HG02970 (cell line): Measurements from ENCODE around the gene ENPP7.

Experiments
- ATAC-seq: cut with Tn5 transposase; IDR thresholded peaks from one replicate; pipeline ENCODE4 v1.9.1; 2021; ENCODE audit warnings: mild to moderate bottlenecking, moderate library complexity, moderate number of reproducible peaks; ENCODE audit not compliant: unreplicated experiment, low FRiP score

Gene ENPP7

DNA sequence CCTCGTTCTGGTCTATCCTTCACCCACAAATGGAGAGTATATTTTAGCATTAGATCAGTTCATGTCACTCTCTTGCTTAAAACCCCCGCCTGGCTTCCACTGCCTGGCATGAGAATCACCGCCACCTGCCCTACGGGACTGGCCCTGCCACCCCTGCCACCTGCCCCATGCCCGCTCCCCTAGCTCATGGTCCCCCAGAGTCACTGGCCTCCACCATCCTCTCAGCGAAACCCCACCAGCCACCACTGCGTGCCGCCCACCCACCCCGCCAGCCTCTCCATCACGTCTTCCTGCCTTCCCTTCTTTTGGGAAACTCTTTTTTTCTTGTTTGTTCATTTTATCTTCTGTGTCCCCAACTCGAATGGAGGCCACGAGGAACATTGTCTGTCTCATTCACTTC, 982 bp upstream of the ENPP7 start:
- no peak for ATAC-seq

DNA sequence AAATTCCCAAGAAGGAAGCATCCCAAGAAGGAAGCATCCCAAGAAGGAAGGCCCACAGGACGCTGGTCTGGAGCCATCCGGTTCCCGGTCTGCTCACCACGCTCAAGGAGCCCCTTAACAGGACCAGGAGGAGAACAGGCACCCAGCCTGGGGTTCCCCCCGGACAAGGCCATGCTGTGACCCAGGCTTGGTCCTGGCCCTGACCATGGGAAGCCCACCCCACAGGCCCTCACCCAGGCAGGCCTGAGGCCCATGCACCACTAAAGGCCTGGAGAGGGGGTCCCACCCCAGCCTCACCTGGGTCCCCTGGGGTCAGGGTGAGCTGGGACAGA, 340 bp upstream of the ENPP7 start:
- no peak for ATAC-seq

DNA sequence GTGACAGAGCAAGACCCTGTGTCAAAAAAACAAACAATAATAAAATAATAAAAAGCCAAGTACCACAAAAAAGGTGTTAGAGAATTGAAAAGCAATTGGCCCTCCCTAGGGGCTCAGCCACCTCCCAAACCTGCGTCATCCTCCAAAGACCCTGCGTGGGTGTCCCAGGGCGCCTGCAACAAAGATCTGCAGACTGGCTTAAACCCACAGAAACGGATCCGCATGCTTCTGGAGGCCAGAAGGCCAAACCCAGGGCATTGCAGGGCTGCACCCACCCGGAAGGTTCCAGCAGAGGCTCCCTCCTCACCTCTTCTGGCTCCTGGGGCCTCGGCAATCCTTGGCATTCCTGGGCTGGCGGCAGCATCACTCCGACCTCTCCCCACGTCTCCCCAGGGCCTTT, 1.5 kb downstream of the ENPP7 start:
- no peak for ATAC-seq

DNA sequence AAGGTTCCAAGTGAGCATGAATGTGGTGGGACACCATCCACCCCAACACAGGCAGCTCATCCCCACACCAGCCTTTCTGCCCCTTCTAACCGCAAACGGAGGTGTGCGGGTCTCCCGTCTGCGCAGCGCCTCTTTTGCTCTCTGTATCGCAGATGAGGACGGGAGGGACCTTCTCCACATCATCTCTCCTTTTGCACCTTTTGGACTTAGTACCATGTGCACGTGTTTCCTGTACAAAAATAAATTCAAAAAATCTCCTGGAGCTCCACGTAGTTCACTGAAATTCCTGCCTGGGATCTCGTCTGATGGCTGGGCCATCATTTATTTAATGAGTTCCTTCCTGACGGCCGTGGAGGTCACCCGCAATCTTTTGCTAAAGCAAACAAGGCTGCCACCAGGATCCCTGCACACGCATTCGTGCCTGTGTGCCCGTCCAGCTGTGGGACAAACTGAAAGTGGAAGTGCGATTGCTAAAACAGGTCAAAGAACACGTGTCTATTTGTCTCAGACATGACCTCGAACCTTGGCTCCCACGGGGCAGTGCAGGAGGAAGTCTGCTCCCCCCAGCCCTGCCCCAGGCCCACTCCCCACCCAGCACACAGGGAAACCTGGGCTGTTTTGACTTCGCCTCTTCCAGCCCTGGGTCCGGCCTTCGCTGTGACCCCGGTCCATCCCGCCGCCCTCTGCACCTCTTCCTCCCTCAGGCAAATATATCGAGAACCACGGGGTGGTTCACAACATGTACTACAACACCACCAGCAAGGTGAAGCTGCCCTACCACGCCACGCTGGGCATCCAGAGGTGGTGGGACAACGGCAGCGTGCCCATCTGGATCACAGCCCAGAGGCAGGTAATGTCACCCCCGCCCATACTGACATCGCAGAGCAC, 2.3 kb downstream of the ENPP7 start:
- no peak for ATAC-seq

DNA sequence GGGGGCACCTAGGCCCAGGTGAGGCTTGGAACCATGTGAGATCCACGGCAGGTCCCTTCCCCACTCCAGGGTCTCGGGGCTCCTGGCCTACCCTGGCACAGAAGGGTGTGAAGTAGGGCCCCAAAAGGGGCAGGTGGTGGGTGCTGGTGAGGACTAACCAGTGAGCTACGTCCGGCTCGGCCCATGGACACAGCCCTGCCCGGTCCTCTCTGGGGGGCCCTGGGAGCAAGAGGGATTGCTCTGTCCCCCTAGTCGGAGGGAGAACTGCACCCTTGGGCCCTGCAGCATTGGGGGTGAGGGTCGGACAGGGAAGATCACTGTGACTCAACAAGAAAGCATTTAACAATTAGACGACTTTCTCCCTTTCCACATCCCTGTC, 2.9 kb downstream of the ENPP7 start:
- no peak for ATAC-seq

DNA sequence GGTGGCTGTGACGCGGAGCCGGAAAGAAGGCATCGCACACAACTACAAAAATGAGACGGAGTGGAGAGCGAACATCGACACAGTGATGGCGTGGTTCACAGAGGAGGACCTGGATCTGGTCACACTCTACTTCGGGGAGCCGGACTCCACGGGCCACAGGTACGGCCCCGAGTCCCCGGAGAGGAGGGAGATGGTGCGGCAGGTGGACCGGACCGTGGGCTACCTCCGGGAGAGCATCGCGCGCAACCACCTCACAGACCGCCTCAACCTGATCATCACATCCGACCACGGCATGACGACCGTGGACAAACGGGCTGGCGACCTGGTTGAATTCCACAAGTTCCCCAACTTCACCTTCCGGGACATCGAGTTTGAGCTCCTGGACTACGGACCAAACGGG, 4.4 kb downstream of the ENPP7 start:
- no peak for ATAC-seq

DNA sequence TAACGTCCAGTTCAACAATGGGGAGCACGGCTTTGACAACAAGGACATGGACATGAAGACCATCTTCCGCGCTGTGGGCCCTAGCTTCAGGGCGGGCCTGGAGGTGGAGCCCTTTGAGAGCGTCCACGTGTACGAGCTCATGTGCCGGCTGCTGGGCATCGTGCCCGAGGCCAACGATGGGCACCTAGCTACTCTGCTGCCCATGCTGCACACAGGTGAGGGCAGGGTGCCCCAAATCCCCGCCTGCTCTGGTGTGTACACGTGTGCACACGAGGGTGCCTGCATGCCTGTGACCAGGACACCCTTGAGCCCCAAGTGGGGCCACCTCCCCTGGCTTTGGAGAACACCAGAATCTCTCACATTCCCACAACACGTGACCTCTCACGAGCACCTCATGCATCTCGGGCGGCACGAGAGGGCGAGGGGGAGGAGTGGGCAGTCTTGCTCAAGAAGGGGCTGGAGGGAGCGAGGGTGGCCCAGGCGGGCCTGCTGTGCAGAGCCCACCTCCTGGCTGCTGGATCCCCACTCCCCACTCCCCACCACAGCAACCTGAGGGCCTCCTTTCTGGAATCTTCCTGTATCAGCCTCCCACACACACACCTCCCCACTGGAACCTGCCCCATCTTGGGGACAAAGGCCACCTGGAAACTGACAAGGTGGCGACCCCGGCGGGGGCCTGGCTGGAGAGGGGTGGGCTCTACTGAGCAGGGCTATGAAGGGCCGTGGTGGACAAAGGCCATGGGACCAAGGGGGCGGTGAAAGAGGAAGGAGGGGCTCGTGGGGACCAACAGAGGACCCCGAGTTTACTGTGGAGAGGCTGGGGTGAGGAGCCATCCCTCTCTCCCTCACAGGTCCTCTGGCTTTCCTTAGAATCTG, 6.5 kb downstream of the ENPP7 start:
- ATAC-seq, result no peak

DNA sequence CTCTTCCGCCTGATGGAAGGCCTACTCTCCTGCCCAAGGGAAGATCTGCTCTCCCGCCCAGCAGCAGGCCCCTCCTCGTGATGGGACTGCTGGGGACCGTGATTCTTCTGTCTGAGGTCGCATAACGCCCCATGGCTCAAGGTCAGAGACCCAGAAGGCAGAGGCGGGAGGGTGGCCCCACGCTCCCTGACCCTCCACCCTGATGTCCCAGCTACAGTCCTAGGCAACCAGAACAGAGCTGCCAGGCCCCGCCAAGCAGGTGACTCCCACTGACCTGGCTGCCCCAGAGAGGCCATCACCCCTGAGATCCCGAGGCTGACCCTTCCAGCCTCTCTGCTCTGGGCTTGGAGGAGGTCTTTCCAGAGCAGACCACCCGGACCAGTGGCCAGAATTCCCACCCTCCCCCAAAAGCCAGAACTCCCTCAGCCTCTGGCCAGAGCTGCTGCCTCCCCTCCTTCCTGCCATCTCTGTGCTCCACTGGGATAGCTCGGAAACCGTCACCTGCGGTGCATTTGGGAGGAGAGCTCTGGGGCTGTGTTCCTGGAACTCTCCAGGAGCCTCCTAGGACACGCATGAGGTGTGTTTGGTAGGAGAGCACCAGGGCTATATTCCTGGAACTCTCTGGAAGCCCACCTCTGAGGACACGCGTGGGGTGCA, 7.3 kb downstream of the ENPP7 start:
- ATAC-seq, result no peak

DNA sequence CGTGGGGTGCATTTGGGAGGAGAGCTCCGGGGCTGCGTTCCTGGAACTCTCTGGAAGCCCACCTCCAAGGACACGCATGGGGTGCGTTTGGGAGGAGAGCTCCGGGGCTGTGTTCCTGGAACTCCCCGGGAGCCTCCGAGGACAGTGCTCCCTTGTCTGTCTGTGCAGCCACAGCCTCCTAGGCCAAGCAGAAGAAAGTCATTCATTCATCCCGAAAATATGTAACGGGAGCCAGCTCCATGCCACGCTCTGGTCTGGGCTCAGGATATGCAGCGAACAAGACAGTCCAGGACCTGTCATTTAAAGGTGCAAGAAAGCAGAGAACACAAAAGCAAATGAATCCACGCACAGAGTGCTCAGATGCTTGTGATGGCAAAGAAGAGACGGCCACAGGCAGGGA, 7.9 kb downstream of the ENPP7 start:
- ATAC-seq, result no peak

DNA sequence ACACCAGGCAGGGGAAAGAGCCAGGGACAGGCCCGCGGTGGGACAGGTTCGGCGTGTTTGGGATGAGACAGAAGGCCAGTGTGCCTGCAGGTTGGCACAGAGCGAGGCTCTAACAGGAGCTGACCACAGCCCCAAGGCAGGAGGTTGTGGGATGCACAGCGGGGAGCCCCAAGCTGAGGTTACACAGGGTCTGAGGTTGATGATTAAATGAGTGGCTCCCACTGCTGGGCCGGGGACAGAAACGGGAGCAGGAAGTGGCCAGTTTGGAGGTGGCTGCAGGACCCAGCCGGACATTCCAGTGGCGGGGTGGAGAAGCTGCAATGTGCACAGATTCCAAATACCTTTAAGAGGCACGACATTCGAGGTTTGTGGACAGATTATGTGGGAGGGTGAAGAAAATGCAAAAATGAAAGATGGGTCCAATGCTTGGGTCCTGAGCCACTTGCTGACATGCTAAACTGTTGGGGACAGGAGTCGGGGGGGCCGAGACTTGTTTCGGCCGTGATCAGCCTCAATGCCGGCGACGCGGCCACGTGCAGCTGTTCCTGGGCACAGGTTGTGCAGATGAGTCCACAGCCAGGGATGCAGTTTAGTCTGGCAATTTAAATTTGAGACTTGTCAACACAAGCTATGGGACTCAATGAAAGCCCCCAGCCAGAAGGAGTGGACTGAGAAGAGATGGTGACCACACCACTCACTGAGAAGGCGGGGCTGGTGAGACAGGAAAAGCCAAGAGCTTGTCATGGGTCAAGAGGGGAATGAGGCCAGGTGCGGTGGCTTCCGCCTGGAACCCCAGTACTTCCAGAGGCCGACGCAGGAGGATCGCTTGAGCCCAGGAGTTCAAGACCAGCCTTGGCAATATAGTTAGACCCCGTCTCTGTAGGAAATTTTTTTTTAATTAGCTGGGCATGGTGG, 8.7 kb downstream of the ENPP7 start:
- no peak for ATAC-seq

DNA sequence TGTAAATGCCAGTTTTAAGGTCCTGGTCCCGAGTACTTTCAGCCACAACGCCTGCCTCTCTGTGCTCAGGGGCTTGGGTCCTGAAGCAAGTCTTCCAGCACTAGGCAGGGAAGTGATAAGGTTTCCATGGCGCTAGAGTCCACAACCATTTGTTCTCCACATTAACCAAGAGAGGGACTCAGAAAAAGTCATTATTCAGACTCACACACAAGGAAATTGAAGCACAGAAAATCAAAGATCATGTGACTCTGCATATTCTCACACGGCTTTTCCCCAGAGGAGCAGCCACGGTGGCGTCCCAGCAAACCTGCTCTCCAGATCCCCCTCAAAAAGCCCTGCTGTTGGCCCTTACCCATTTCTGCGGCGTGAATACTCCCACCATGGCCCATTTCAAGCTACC, 9.7 kb downstream of the ENPP7 start:
- no peak for ATAC-seq

DNA sequence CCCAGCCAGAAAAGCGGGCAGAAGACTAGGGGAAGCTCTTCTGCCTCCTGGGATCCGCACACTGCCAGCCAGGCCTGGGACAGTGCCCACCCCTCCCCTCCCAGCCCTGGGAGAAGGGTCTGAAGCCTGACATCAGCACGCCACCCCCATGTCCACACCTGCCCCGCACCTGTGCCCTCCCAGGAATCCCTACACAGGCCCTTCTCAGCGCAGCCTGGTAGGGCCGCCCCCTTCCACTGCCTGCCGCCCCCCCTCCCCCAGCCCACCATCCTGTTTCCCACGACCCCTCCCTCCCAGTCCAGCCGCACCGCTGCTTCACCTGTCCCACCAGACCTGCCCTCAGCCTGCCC, 10.6 kb downstream of the ENPP7 start:
- ATAC-seq, result no peak

DNA sequence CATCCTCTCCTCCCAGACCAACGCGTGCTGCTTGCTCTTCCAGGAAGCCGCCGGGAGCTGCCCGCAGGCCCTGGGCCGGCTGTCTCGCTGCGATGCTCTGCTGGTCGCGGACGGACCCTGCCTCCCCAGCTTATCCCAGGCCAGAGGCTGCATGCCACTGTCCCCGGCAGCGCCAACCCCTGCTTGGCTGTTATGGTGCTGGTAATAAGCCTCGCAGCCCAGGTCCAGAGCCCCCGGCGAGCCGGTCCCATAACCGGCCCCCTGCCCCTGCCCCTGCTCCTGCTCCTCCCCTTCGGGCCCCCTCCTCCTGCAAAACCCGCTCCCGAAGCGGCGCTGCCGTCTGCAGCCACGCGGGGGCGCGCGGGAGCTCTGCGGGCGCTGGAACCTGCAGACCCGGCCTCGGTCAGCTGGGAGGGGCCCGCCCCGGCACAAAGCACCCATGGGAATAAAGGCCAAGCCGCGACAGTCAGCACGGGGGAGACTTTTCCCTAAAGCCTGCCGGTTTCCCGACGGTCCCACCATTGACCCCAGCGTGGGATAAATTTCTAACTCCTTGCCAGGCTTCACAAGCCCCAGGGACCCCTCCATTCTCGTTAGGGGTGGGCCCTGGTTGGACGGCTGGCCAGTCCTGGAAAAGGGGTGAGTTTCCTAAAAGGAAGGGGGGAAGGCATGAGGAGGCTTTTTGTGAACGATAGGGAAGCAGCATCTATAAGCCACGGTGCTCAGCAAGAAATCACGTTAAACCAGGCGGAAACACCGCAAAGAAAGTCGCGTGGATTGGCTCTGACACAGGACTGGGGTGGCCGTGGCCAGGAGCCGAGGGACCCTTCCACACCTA, 11.2 kb downstream of the ENPP7 start:
- no peak for ATAC-seq

DNA sequence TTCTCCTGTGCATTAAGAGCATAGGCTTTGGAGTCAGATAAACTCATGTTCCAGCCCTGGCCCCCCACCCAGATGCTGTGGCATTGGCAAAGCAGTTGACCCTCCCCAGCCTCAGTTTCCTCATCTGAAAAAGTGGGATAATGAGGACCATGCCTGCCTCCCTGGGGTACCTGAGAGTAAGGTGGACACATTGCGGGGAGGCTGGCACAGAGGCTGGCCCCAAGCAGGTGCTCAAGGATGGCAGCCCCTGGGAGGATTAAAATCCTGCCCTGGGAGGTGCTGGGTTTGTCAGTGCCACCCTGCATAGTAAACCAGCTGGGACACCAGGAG, 11.8 kb downstream of the ENPP7 start:
- no peak for ATAC-seq

DNA sequence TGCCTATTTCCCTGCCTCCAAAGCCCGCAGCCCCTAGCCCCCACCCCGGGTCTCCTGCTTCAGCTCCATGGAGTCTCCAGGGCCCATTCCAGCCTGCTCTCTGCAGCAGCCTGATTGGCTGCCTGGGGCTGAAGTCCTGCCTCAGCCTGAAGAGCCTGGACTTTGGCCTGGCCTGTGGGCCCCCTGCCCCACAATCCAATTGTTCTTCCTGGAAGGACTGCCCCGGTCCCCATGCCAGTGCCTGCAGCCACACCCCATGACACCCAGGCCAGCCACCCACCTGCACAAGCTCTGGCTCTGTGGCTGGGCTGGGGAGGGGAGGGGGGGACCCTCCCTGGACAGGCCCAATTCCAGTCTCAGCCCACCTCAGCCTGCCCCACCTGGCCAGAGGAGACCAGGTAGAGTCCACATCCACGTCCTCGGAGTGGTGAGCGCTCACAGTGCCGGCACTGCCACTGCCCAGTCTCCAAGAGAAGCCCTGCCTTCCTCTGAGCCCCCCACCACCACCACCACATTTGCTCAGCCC, 12.3 kb downstream of the ENPP7 start:
- no peak for ATAC-seq

DNA sequence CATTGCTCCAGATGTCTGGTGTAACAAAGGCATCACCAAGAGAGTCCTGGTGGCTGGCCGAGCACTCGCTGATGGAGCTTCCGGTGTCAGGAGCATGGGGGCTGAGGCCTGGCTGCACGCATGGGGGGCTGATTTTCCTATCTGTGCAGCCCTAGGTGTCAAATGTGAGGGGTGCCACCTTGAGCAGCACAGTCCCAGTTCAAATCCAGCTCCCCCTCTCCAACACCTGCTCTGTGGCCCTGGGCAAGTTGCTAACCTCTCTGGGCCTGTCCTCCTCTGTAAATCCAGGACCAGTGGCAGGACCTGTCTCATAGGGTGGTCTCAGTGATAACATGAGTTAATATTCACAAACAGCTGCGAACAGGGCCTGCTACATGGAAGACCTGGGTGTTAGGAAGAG, 12.9 kb downstream of the ENPP7 start:
- no peak for ATAC-seq

DNA sequence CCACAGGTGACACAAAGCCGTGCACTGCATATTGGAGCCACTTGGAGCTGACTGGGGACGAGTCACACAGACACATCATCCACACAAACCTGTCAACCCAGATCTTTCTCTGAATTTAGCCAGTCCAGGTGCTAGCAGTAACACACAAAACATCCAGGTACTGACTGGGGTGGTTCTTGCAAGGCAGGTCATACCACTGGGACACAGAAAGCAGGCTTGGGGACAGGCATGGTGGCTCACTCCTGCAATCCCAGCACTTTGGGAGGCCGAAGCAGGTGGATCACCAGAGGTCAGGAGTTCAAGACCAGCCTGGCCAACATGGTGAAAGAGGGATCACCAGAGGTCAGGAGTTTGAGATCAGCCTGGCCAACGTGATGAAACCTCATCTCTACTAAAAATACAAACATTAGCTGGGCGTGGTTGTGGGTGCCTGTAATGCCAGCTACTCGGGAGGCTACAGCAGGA, 14.9 kb downstream of the ENPP7 start:
- no peak for ATAC-seq

DNA sequence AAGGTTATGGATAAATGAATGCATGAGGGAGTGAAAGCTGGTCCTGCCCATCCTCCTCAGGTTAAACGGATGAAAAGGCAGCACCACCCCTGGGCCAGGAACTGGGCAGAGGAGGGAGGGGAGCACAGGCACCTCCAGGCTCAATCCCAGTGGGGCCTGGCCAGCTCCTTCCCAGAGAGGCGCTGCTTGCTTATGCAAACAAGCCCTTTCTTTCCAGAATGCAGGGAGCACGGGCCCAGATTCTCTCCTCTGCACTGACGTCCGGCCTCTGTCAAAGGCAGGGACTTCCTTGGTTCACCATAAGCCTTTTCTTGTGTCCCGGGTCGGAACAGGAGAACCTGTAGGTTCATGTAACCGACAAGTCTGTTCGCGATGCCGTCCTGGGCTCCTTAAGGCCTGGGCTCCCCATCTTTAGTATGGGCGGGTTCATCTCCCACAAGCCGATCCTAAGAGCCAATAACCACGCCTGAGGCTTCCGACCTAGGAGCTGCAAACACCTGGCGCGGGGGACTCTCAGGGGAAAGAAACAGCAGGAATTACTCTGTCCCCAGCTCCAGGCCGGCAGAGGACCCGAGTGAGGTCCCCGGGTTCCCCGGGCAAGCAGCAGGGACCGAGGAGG, 16.3 kb downstream of the ENPP7 start:
- no peak for ATAC-seq
